Right lobe of liver (tissue), 6 donors: Measurements from ENCODE around the gene URB1. TPM values are rescaled to one million over a fixed set of nuclear protein-coding genes. Genes with fewer than 3 reads are reported as not detected.

Experiments used
- ATAC-seq, 4 donors: fragments of 200-7000 bp; cut with Tn5 transposase; one replicate each; pipeline ENCODE4 v1.9.1; 2020; ENCODE audit warnings: mild to moderate bottlenecking in 4 of 4, moderate library complexity in 4 of 4
- DNase-seq, 3 donors: peaks; one replicate each; pipeline ENCODE4 v3.0.0-alpha.2; 2020
- H3K27ac ChIP-seq, 3 donors: fragments of 200-600 bp; one replicate each; pipeline ENCODE4 v1.8.0; 2022
- H3K27me3 ChIP-seq, 2 donors: fragments of 200-600 bp; one replicate each; pipeline ENCODE4 v1.8.0; 2022
- H3K36me3 ChIP-seq, 4 donors: fragments of 200-600 bp; sonication (generic) in 1 of 4; one replicate each; pipeline versions ENCODE4 v1.5.1 to v1.8.0; 2017 to 2022; ENCODE audit warnings: control low read depth in 1 of 4
- H3K4me1 ChIP-seq, 4 donors: fragments of 200-600 bp; sonication (generic) in 1 of 4; one replicate each; pipeline versions ENCODE4 v1.5.1 to v1.8.0; 2017 to 2022; ENCODE audit warnings: control low read depth in 1 of 4
- H3K4me3 ChIP-seq, 3 donors: fragments of 200-600 bp; one replicate each; pipeline ENCODE4 v1.8.0; 2022
- H3K9me3 ChIP-seq, 4 donors: fragments of 200-600 bp; sonication (generic) in 1 of 4; one replicate each; pipeline versions ENCODE4 v1.5.1 to v1.8.0; 2017 to 2022; ENCODE audit warnings: control low read depth in 1 of 4
- CTCF ChIP-seq, 4 donors: fragments of 200-600 bp in 3 of 4; fragments of 450-650 bp in 1 of 4; IDR thresholded peaks; one replicate each; pipeline versions ENCODE4 v1.5.1 to v1.8.0; 2016 to 2022; ENCODE audit warnings: antibody characterized with exemption in 4 of 4, mild to moderate bottlenecking in 2 of 4
- POLR2A ChIP-seq: fragments of 450-650 bp; IDR thresholded peaks from one replicate; pipeline ENCODE4 v1.6.1; 2017; ENCODE audit warnings: antibody characterized with exemption, mild to moderate bottlenecking
- WGBS: methylation state at CpG from one replicate; pipeline ENCODE4 v1.1.6; 2018; ENCODE audit warnings: low coverage, low lambda C conversion rate; ENCODE audit not compliant: insufficient coverage; ENCODE audit errors: missing lambda C conversion rate; 5-methylcytosine and 5-hydroxymethylcytosine counted together
- intact Hi-C, 2 donors: fragments of 100-400 bp; cut with DNase I; formaldehyde crosslinking; loops; one replicate each; pipeline versions ENCODE4 v1.11.2 to v1.14.1; 2022
- total RNA-seq, 6 experiments: library from RNA; depleted of rRNA in 2 of 6; stranded (reverse); fragments of >200 nt in 2 of 6; fragmentation: NEBNext Ultra II Directional in 3 of 6; extraction: Animal tissue kit (Norgen Biotek cat#: 25700) in 3 of 6; gene quantifications; one replicate each; pipeline versions ENCODE4 v1.1.0 to v1.2.4, GENCODE V29; 2016 to 2023
- donor health status: DM: no; HTN: yes; CAD: no.
- donor health status: DM: no; HTN: no; CAD: no.
- donor health status: DM: no; HTN: no; CAD: no.
- donor health status: DM: no; HTN: yes; CAD: no.
- donor health status: DM: no; HTN: yes; CAD: no.

The URB1 gene
- total RNA-seq, 6 experiments from 2014 or later = 6.3 to 13.6 (median 9.8) TPM

DNA sequence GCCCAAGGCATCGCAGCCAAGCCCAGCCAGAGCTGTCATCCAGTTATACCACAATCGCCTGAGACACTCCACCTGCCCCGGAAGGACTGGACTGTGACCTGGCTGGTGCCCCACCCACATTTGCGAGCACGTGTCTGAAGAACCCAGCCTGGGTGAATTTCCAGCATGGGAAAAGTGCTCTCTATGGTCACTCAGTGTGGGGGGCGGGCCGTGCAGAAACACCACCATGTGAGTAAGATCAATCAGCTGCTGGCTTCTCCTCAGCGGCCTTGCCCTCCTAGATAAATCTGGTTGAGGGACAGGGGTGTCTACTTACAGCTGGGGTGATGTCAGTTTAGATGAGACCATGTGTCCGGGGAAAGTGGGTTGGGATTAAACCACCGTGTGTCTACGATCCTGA lies 44.8 kb downstream of the URB1 start:
- 80% methylated on average over 1 of the region's 11 CpGs for WGBS
- ATAC-seq (no peak), DNase-seq (peak in 1 of 3 donors; percentile 23)
- Histone ChIP-seq H3K27me3 (no peaks in the 10 kb centered on the region), H3K36me3 (peaks cover 0 to 90% (median 48%) of the 10 kb centered on the region in 4 donors), H3K9me3 (no peaks in the 10 kb centered on the region), H3K4me3 (no peak overlapping the region), H3K27ac (no peak overlapping the region), H3K4me1 (no peaks in the 10 kb centered on the region)
- no peak for TF ChIP-seq POLR2A
- no peak for TF ChIP-seq CTCF (IDR thresholded peaks at IDR 0.05)
- intact Hi-C loops = no loop called here

DNA sequence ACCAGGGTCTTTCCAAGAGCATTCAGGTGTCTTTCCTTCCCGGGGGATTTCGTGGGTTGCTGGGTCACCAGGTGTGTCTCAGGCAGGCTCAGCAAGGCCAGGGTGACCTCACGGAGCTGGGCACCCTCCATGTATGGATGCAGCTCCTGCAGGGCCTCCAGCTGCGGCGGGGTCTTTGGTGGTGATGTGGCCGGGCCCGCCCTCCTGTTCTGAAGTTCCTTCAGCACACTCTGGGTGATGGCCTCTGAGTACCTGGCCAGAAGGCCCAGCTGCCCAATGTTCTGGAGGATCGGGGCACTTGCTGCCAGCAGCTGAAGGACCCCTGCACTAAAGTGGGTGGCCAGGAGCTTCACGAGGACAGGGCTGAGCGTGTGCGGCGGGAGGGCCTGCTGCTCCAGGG lies 45.5 kb downstream of the URB1 start:
- no peaks in the 10 kb centered on the region for H3K9me3 ChIP-seq
- DNase-seq = peak in 1 of 3 donors; percentile 39
- intact Hi-C loops = no loop called here
- no peak overlapping the region for H3K4me3 ChIP-seq
- H3K36me3 ChIP-seq = peaks cover 0 to 86% (median 46%) of the 10 kb centered on the region in 4 donors
- no peak for ATAC-seq
- H3K4me1 ChIP-seq = no peaks in the 10 kb centered on the region
- no CpG with 5 or more reads among the region's 12 CpGs for WGBS
- no peak for TF ChIP-seq CTCF (IDR thresholded peaks at IDR 0.05)
- TF ChIP-seq POLR2A = no peak
- H3K27ac ChIP-seq = no peak overlapping the region
- H3K27me3 ChIP-seq = no peaks in the 10 kb centered on the region

DNA sequence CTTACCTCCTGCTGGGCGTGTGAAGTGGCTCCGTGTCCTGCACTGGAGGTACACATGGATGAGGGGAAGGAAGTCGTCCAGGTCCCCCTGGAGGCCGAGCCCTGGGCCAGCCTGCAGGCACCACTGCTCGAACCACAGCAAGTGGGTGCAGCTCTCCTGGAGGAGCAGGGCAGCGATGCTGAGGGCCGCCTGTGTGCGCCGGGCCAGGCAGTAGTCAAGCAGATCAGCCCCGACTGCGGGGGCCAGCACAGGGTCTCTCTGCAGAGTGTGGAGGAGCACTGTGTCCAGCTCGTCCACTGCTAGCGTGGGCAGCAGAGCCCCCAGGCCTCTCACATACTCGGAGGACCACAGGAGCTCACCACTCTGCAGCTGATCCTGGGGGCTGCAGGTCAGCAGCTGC lies 45.9 kb downstream of the URB1 start:
- intact Hi-C loops = no loop called here
- TF ChIP-seq POLR2A (no peak), CTCF (IDR thresholded peaks at IDR 0.05) (no peak)
- no peak overlapping the region for H3K4me3 ChIP-seq
- H3K27ac ChIP-seq = no peak overlapping the region
- H3K36me3 ChIP-seq = peaks cover 0 to 85% (median 46%) of the 10 kb centered on the region in 4 donors
- no peaks in the 10 kb centered on the region for H3K9me3 ChIP-seq
- ATAC-seq (no peak), DNase-seq (peak in 1 of 3 donors; percentile 37)
- no peaks in the 10 kb centered on the region for H3K4me1 ChIP-seq
- no CpG with 5 or more reads among the region's 14 CpGs for WGBS
- no peaks in the 10 kb centered on the region for H3K27me3 ChIP-seq

GRCh38 chr21:32340863-32341848 lies 51.7 kb downstream of the URB1 start:
- no peak overlapping the region for H3K4me3 ChIP-seq
- DNase-seq = peak in 1 of 3 donors; percentile 7
- no peaks in the 10 kb centered on the region for H3K27me3 ChIP-seq
- peaks cover 0 to 71% (median 38%) of the 10 kb centered on the region in 4 donors for H3K36me3 ChIP-seq
- H3K4me1 ChIP-seq = no peaks in the 10 kb centered on the region
- TF ChIP-seq POLR2A (no peak), CTCF (IDR thresholded peaks at IDR 0.05) (no peak)
- no peaks in the 10 kb centered on the region for H3K9me3 ChIP-seq
- WGBS = 88% methylated on average over 12 of the region's 12 CpGs
- no peak for ATAC-seq
- H3K27ac ChIP-seq = no peak overlapping the region
- intact Hi-C loops = no loop called here
